Right atrium auricular region (tissue), 2 donors: ENCODE results near the gene SIK3. TPM values are rescaled to one million over a fixed set of nuclear protein-coding genes. Genes with fewer than 3 reads are reported as not detected.

Experiments
- DNase-seq: peaks from one replicate; pipeline ENCODE4 v3.0.0-alpha.2; 2019; ENCODE audit warnings: low spot score
- H3K27ac ChIP-seq, 2 donors: fragments of 200-600 bp; sonication (generic); 1 replicate in 1 of 2; 2 replicates in 1 of 2; pipeline ENCODE4 v1.5.1; 2016 to 2019
- H3K27me3 ChIP-seq, 2 donors: fragments of 200-600 bp; sonication (generic); one replicate each; pipeline versions ENCODE4 v1.5.1 to v1.6.0; 2017 to 2019
- H3K36me3 ChIP-seq: fragments of 200-600 bp; sonication (generic); one replicate; pipeline ENCODE4 v1.5.1; 2016
- H3K4me1 ChIP-seq, 2 donors: fragments of 200-600 bp; sonication (generic); one replicate each; pipeline versions ENCODE4 v1.5.1 to v1.6.0; 2017 to 2019
- H3K4me3 ChIP-seq, 2 donors: fragments of 200-600 bp; sonication (generic); 1 replicate in 1 of 2; 2 replicates in 1 of 2; pipeline ENCODE4 v1.5.1; 2017 to 2019; ENCODE audit warnings: mild to moderate bottlenecking in 1 of 2, moderate library complexity in 1 of 2
- H3K9me3 ChIP-seq, 2 donors: fragments of 200-600 bp; sonication (generic); one replicate each; pipeline ENCODE4 v1.5.1; 2019
- total RNA-seq, 2 donors: library from RNA; depleted of rRNA; stranded (reverse); fragments of >200 nt; gene quantifications; one replicate each; pipeline ENCODE4 v1.1.0, GENCODE V29; 2016
- TF ChIP-seq, protein P1 (sequence below), 2 donors: fragments of 200-600 bp; sonication (generic); IDR thresholded peaks; one replicate each; pipeline ENCODE4 v1.5.1; 2019; ENCODE audit warnings: antibody characterized with exemption in 2 of 2

The SIK3 gene
- total RNA-seq, 2 donors from 2014 or later: 27.0 to 40.1 TPM

DNA sequence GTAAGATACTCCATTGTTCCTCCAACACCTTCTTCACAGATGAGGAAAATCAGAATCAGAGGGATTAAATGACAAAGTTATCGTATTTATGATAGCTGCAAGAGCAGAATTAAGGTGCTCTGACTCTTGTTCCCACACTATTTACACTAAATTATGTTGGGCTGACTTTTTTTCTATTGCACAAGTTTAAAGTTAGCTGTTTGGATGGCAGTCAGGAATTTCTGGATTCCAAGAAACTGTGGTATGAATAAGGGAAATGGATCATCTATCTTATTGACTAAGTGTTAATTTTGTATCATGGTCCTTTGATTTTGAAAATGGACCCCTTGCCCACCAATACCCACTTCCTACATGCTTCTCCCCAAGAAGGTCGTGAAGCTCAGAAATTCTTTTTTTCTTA is 240.9 kb downstream of the SIK3 start:
- peaks cover 0 to 25% of the 10 kb centered on the region in 2 donors for H3K4me1 ChIP-seq
- no peaks in the 10 kb centered on the region for H3K9me3 ChIP-seq
- no peak overlapping the region for H3K4me3 ChIP-seq
- no peak for DNase-seq
- H3K27ac ChIP-seq: no peak overlapping the region
- H3K27me3 ChIP-seq: no peaks in the 10 kb centered on the region
- peaks cover 54% of the 10 kb centered on the region for H3K36me3 ChIP-seq
- TF ChIP-seq, protein P1, sequence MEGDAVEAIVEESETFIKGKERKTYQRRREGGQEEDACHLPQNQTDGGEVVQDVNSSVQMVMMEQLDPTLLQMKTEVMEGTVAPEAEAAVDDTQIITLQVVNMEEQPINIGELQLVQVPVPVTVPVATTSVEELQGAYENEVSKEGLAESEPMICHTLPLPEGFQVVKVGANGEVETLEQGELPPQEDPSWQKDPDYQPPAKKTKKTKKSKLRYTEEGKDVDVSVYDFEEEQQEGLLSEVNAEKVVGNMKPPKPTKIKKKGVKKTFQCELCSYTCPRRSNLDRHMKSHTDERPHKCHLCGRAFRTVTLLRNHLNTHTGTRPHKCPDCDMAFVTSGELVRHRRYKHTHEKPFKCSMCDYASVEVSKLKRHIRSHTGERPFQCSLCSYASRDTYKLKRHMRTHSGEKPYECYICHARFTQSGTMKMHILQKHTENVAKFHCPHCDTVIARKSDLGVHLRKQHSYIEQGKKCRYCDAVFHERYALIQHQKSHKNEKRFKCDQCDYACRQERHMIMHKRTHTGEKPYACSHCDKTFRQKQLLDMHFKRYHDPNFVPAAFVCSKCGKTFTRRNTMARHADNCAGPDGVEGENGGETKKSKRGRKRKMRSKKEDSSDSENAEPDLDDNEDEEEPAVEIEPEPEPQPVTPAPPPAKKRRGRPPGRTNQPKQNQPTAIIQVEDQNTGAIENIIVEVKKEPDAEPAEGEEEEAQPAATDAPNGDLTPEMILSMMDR (IDR thresholded peaks at IDR 0.05): no peak

DNA sequence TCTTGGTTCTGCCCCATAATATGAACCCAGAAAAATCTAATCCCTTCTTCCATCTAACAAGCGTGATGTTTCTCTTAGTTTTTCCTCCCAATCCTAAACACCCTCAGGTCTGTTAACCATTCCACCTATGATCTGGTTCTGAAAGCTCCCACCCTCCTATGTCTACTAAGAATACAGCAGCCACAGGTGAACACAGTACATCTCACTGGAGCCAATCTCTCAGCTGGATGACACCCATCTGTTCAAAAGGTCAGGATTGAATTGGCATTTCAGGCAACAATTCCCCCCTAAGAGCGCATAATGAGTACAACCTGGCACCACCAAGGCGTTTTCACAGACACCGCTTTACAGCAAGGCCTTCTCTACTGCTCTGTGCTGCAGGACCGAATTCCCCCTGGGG is 241.8 kb downstream of the SIK3 start:
- H3K27ac ChIP-seq: no peak overlapping the region
- H3K36me3 ChIP-seq: peaks cover 45% of the 10 kb centered on the region
- peaks cover 0 to 34% of the 10 kb centered on the region in 2 donors for H3K4me1 ChIP-seq
- H3K9me3 ChIP-seq: no peaks in the 10 kb centered on the region
- H3K27me3 ChIP-seq: no peaks in the 10 kb centered on the region
- no peak overlapping the region for H3K4me3 ChIP-seq
- TF ChIP-seq, protein P1 (IDR thresholded peaks at IDR 0.05): no peak
- no peak for DNase-seq

DNA sequence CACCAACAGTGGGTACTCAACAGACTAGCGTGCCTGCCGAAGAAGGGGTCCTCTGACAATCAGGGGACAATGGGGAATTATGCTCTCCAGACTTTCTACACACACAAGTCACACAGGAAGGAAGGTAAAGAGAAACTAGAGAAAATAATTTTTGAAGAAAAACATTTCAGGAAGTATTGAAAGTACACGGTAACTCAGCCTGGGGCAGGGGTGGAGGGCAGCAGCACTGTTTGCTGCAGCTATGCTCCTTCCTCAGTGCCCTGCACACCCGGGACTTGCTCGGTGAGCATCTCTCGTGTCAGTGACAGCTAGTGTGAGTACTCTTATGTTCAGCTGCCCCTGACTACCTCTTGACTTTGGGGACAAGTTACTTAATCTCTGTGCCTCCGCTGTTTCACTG is 242.8 kb downstream of the SIK3 start:
- TF ChIP-seq, protein P1 (IDR thresholded peaks at IDR 0.05): no peak
- H3K36me3 ChIP-seq: peaks cover 35% of the 10 kb centered on the region
- H3K27me3 ChIP-seq: no peaks in the 10 kb centered on the region
- peaks cover 0 to 37% of the 10 kb centered on the region in 2 donors for H3K4me1 ChIP-seq
- H3K4me3 ChIP-seq: no peak overlapping the region
- no peak for DNase-seq
- no peak overlapping the region for H3K27ac ChIP-seq
- H3K9me3 ChIP-seq: no peaks in the 10 kb centered on the region

DNA sequence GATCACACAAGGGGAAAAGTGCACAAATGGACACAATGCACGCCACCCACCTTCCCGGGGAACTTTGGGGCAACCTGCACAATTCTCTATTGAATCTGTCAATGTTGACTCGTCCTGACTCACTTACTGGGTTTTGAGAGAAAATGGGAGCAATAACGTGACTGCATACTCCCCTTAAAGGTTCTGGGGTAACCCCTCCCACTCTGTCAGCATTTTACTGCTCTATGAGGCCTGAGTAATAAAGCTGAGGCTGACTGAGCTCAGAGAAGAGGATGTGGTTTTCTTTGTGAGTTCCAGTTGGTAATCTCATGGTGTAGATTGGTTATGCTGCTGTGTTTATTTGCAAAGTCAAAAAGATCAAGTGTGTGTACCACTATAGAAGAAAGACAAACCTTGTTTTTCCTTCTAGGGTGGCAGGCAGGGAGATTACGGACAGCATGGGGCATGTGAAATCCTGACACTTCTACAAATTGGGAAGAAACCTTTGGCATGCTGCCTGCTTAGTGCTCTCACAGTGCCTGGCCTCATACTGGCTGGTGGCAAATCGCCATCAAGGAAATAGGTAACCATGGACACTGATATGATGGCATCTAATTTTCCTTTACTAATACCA is 244.7 kb downstream of the SIK3 start:
- H3K27me3 ChIP-seq: no peaks in the 10 kb centered on the region
- H3K36me3 ChIP-seq: peaks cover 28% of the 10 kb centered on the region
- H3K4me1 ChIP-seq: peaks cover 0 to 37% of the 10 kb centered on the region in 2 donors
- no peak overlapping the region for H3K27ac ChIP-seq
- no peaks in the 10 kb centered on the region for H3K9me3 ChIP-seq
- H3K4me3 ChIP-seq: no peak overlapping the region
- DNase-seq: no peak
- TF ChIP-seq, protein P1 (IDR thresholded peaks at IDR 0.05): no peak

DNA sequence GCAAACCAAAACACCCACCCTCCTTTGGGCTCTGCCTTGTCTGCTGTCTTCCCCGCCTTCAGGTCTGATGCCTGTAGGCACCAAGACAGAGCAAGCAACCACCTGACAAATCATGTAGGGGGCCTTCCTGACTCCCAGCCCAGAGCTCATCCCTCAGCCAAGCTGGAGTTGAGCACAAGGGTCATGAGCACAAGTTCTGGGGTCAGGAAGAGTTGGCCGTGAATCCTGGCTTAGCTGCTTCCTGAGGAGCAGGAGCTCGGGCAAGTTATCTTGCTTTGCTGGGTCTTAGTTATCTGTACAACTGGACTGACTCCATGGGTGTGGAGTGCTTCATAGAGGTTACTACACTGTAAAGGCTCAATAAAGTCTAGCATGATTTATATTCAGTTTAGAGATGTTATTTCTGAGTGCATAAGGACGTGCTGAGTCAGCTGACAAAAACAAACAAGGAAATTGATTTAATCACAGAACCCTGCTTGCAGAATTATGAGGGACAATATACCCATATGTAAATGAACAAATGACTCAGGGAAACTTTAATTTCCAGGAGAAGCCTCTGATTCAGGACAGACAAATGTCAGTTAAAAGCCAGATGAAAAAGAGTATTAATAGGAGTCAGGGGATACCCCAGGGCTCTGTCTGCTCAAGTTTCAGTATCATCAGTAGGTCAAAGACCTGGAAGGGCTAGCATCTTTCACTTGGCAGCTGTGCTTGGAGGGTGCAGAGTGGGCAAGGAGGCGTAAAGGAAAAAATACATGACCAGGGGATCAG is 245.8 kb downstream of the SIK3 start:
- no peaks in the 10 kb centered on the region for H3K9me3 ChIP-seq
- H3K36me3 ChIP-seq: peaks cover 28% of the 10 kb centered on the region
- peaks cover 0 to 31% of the 10 kb centered on the region in 2 donors for H3K4me1 ChIP-seq
- no peak overlapping the region for H3K4me3 ChIP-seq
- H3K27me3 ChIP-seq: no peaks in the 10 kb centered on the region
- DNase-seq: no peak
- H3K27ac ChIP-seq: peak overlapping the region; percentile 6 to 30
- TF ChIP-seq, protein P1 (IDR thresholded peaks at IDR 0.05): no peak
